CD4-positive, alpha-beta T cell treated with Interferon alpha-2 for 1 hour (primary cell): Measurements from ENCODE around the gene OR4D9.

Experiments used
- DNase-seq, 2 donors: peaks; one replicate each; pipeline ENCODE4 v3.0.0-alpha.2; 2020 to 2022

OR4D9 gene

GRCh38 chr11:59550842-59551658 lies 39.7 kb downstream of the OR4D9 start:
- DNase-seq: peak; percentile 81 to 88

- DNase-seq: peak in 1 of 2 donors; percentile 38
These were observed 40.6 kb downstream of the OR4D9 start for GRCh38 chr11:59551659-59552521.

GRCh38 chr11:59552844-59553243 lies 41.5 kb downstream of the OR4D9 start:
- DNase-seq: no peak

GRCh38 chr11:59553323-59553722 lies 42.0 kb downstream of the OR4D9 start:
- DNase-seq: no peak

GRCh38 chr11:59555601-59556114 lies 44.3 kb downstream of the OR4D9 start:
- DNase-seq: no peak

- DNase-seq: peak; percentile 64 to 73
These were observed 45.0 kb downstream of the OR4D9 start for GRCh38 chr11:59556115-59556916.

- DNase-seq: peak in 1 of 2 donors; percentile 40
These were observed 45.6 kb downstream of the OR4D9 start for GRCh38 chr11:59556917-59557348.

GRCh38 chr11:59558270-59558643 lies 46.9 kb downstream of the OR4D9 start:
- DNase-seq: no peak

GRCh38 chr11:59559886-59560285 lies 48.5 kb downstream of the OR4D9 start:
- no peak for DNase-seq

GRCh38 chr11:59560290-59560701 lies 49.0 kb downstream of the OR4D9 start:
- peak; percentile 72 to 86 for DNase-seq

- DNase-seq: peak; percentile 81 to 85
These were observed 49.5 kb downstream of the OR4D9 start for GRCh38 chr11:59560702-59561473.

GRCh38 chr11:59562292-59562691 lies 51.0 kb downstream of the OR4D9 start:
- no peak for DNase-seq
